ENCODE measurements around the gene GRIN2A.

The GRIN2A gene

DNA sequence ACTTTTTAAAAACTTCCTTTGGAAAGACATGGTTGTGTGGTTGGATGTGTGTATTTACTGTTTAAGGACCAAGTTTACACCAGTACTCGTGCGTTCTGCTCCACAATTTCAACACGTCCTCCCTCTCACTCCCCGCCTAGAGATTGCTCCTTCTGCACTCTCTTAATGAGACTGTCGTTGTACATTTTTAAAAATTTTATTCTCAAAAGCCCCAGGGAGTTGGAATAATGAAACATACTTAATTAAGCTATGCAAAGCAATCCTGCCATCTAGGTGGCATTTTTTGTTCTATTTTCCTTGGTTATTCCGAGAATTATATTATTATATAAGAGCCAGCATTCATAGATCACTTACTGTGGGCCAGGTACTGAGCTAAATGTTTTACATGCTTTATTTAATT is 264.5 kb downstream of the GRIN2A start:
- Mint-ChIP-seq H3K9me3 (no peaks in the 10 kb centered on the region), H3K4me3 (no peak overlapping the region), H3K4me1 (peaks cover 5% of the 10 kb centered on the region), H3K27ac (no peak overlapping the region), H3K27me3 (ENCODE audit: low read depth) (no peaks in the 10 kb centered on the region), H3K36me3 (ENCODE audit: low read depth) (no peaks in the 10 kb centered on the region)
- TF ChIP-seq, protein P1, sequence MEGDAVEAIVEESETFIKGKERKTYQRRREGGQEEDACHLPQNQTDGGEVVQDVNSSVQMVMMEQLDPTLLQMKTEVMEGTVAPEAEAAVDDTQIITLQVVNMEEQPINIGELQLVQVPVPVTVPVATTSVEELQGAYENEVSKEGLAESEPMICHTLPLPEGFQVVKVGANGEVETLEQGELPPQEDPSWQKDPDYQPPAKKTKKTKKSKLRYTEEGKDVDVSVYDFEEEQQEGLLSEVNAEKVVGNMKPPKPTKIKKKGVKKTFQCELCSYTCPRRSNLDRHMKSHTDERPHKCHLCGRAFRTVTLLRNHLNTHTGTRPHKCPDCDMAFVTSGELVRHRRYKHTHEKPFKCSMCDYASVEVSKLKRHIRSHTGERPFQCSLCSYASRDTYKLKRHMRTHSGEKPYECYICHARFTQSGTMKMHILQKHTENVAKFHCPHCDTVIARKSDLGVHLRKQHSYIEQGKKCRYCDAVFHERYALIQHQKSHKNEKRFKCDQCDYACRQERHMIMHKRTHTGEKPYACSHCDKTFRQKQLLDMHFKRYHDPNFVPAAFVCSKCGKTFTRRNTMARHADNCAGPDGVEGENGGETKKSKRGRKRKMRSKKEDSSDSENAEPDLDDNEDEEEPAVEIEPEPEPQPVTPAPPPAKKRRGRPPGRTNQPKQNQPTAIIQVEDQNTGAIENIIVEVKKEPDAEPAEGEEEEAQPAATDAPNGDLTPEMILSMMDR (IDR thresholded peaks at IDR 0.05; ENCODE audit: unreplicated experiment in 3 of 3), result no peak

DNA sequence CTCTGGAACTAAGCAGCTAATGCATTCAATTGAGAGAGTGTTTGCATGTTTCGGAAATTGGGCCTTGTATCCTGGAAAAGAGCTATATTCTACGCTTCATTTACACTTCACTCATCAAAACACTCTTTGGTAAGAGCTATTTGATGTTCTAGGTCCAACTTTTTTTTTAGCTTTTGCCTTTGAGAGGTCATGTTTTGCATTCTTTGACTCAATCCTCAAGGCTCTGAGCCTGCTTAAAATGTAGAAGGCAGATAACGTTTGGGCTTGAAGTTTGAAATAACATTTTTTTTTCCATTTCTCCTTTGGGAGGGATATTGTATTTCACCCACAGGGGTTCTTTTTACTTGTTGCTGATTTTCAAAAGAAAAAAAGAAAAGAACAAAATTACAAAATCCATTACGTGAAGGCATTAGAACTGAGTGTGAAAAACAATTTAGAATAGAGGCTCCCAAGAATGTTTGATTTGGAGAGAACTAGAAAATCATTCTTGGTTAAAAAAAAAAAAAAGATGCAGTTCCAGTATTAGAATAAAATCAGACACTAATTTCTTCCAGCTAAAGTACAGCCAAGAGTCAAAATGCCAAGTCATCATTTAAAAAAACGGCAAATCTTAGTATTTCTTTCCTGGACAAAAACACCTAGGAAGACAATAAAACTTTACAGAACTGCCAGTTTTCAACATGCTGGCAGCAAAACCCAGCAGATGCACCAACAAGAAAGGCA is 268.5 kb downstream of the GRIN2A start:
- TF ChIP-seq, protein P1 (IDR thresholded peaks at IDR 0.05; ENCODE audit: unreplicated experiment in 3 of 3), result no peak
- peaks cover 5% of the 10 kb centered on the region for H3K4me1 Mint-ChIP-seq
- H3K4me3 Mint-ChIP-seq, result no peak overlapping the region
- no peaks in the 10 kb centered on the region for H3K36me3 Mint-ChIP-seq (ENCODE audit: low read depth)
- no peak overlapping the region for H3K27ac Mint-ChIP-seq
- no peaks in the 10 kb centered on the region for H3K27me3 Mint-ChIP-seq (ENCODE audit: low read depth)
- H3K9me3 Mint-ChIP-seq, result no peaks in the 10 kb centered on the region

DNA sequence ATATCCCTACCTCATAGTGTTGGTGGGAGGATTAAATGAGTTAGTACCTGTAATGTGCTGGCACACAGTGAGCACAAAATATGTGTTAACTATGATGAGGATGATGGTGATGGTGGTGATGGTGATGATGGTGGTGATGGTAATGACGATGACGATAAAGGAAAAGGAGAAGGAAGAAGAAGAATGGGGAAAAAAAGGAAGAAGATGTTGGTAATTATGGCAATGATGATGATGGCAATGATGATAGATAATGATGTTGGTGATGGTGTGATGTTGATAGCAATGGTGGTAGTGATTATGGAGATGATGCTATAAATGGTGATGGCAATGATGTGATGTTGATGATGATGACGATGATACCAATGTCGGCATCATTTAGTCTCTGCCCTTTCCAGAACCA is 270.2 kb downstream of the GRIN2A start:
- no peaks in the 10 kb centered on the region for H3K27me3 Mint-ChIP-seq (ENCODE audit: low read depth)
- no peaks in the 10 kb centered on the region for H3K36me3 Mint-ChIP-seq (ENCODE audit: low read depth)
- no peaks in the 10 kb centered on the region for H3K9me3 Mint-ChIP-seq
- H3K4me3 Mint-ChIP-seq, result no peak overlapping the region
- TF ChIP-seq, protein P1 (IDR thresholded peaks at IDR 0.05; ENCODE audit: unreplicated experiment in 3 of 3), result no peak
- H3K4me1 Mint-ChIP-seq, result peaks cover 5% of the 10 kb centered on the region
- no peak overlapping the region for H3K27ac Mint-ChIP-seq

DNA sequence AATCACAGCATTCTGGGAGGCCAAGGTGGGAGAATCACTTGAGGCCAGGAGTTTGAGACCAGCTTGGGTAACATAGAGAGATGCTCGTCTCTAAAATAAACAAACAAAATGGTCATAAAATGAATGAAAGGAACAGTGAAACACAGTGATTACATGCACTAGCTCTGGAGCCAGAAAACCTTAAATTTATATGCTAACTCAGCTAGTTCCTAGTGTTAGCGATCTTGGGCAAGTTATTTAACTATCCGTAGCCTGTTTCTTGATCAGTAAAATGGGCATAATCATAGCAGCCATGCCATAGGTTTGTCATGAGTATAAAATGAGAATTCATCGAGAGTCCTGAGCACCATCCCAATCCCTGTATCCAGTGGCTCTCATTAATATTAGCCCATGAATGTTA is 271.0 kb downstream of the GRIN2A start:
- Mint-ChIP-seq H3K4me1 (peaks cover 5% of the 10 kb centered on the region), H3K36me3 (ENCODE audit: low read depth) (no peaks in the 10 kb centered on the region), H3K27ac (no peak overlapping the region), H3K9me3 (no peaks in the 10 kb centered on the region), H3K4me3 (no peak overlapping the region), H3K27me3 (ENCODE audit: low read depth) (no peaks in the 10 kb centered on the region)
- TF ChIP-seq, protein P1 (IDR thresholded peaks at IDR 0.05; ENCODE audit: unreplicated experiment in 3 of 3), result no peak

DNA sequence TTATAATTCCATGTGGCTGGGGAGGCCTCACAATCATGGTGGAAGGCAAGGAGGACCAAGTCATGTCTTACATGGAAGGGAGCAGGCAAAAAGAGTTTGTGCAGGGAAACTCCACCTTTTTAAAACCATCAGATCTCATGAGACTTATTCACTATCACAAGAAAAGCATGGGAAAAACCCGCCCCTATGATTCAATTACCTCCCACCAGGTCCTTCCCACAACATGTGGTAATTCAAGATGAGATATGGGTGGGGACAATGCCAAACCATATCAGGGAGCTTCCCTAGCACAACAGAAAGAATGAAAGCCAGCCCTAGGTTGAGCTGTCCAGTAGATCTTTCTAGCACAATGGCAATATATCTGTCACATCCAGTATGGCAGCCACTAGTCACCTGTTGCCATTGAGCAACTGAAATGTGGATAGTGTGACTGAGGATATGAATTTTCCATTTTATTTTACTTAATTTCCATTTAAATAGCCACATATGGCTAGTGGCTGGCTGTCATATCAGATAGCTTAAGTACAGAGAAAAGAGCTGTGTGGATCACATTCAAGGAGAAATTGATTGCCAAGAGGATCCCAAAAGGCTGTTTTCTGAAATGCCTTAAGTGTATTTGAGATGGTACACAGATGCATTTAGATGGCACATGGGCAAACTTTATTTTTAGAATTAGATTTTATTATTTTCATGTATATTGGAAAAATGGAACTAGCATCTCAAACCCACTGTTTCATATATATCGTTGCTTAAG is 273.0 kb downstream of the GRIN2A start:
- Mint-ChIP-seq H3K27ac (no peak overlapping the region), H3K36me3 (ENCODE audit: low read depth) (no peaks in the 10 kb centered on the region), H3K4me1 (peaks cover under 1% of the 10 kb centered on the region), H3K4me3 (no peak overlapping the region), H3K27me3 (ENCODE audit: low read depth) (no peaks in the 10 kb centered on the region), H3K9me3 (no peaks in the 10 kb centered on the region)
- TF ChIP-seq, protein P1 (IDR thresholded peaks at IDR 0.05; ENCODE audit: unreplicated experiment in 3 of 3), result no peak

All from nephron (organoid).